Chondrocyte (in vitro differentiated cells): ENCODE measurements around the gene CNPY1. TPM values are rescaled to one million over a fixed set of nuclear protein-coding genes. Genes with fewer than 3 reads are reported as not detected.

Experiments used
- DNase-seq: peaks from one replicate; pipeline ENCODE4 v3.0.0; 2021; ENCODE audit warnings: mixed read lengths, low spot score
- H3K27ac Mint-ChIP-seq: one replicate; pipeline ENCODE4 v1.8.0; 2021; ENCODE audit warnings: mild to moderate bottlenecking, moderate library complexity, mixed read lengths; ENCODE audit not compliant: unreplicated experiment
- H3K27me3 Mint-ChIP-seq: 2 replicates; pipeline ENCODE4 v1.8.0; 2021; ENCODE audit warnings: low read depth, mixed read lengths
- H3K36me3 Mint-ChIP-seq: 2 replicates; pipeline ENCODE4 v1.8.0; 2021; ENCODE audit warnings: low read depth, mixed read lengths
- H3K4me1 Mint-ChIP-seq: 2 replicates; pipeline ENCODE4 v1.8.0; 2021; ENCODE audit warnings: low read depth, mild to moderate bottlenecking, mixed read lengths
- H3K4me3 Mint-ChIP-seq: one replicate; pipeline ENCODE4 v1.8.0; 2021; ENCODE audit warnings: mild to moderate bottlenecking, moderate library complexity, mixed read lengths; ENCODE audit not compliant: unreplicated experiment
- H3K9me3 Mint-ChIP-seq: 2 replicates; pipeline ENCODE4 v1.8.0; 2021; ENCODE audit warnings: low read depth, mixed read lengths
- total RNA-seq: library from RNA; stranded (reverse); gene quantifications from 3 replicates; pipeline ENCODE4 v1.2.1, GENCODE V29; 2021
- TF ChIP-seq, protein P1 (sequence below): fragments of 200-600 bp; sonication (generic); IDR thresholded peaks from 2 replicates; pipeline ENCODE4 v1.5.0; 2021; ENCODE audit warnings: antibody characterized with exemption, mild to moderate bottlenecking, moderate library complexity

The CNPY1 gene
- total RNA-seq, 1 donor from 2014 or later: not detected

DNA sequence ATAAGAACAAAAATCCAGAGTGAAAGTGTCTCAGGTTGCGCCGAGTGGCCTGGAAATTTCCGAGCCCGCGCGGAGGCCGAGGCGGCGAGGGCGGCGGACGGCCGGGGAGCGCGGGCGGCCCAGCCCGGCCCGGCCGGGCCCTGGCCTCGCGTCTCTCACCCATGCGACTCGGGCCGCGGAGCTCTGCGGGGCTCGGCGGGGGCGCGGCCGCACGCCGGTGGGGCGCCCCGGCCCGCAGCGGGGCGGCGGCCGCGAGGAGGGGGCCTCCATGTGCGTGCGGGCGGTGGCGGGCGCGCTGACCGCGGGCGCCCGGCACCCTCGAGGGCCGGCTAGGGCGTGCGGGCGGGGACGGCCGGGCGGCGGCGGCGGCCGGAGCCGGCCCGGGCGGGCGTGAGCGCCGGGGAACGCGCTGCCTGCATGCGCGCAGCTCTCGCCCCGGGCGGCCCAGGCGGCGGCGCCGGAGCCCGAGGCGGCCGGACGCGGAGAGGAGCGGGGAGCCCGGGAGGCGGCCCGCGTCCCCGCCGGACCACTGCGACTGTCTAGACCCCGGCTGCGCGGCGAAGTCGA, 88.7 kb downstream of the CNPY1 start:
- H3K9me3 Mint-ChIP-seq: no peaks in the 10 kb centered on the region
- no peak overlapping the region for H3K27ac Mint-ChIP-seq
- H3K4me3 Mint-ChIP-seq: peak overlapping the region; percentile 67
- peaks cover 16% of the 10 kb centered on the region for H3K4me1 Mint-ChIP-seq
- peaks cover 62% of the 10 kb centered on the region for H3K27me3 Mint-ChIP-seq
- TF ChIP-seq, protein P1, sequence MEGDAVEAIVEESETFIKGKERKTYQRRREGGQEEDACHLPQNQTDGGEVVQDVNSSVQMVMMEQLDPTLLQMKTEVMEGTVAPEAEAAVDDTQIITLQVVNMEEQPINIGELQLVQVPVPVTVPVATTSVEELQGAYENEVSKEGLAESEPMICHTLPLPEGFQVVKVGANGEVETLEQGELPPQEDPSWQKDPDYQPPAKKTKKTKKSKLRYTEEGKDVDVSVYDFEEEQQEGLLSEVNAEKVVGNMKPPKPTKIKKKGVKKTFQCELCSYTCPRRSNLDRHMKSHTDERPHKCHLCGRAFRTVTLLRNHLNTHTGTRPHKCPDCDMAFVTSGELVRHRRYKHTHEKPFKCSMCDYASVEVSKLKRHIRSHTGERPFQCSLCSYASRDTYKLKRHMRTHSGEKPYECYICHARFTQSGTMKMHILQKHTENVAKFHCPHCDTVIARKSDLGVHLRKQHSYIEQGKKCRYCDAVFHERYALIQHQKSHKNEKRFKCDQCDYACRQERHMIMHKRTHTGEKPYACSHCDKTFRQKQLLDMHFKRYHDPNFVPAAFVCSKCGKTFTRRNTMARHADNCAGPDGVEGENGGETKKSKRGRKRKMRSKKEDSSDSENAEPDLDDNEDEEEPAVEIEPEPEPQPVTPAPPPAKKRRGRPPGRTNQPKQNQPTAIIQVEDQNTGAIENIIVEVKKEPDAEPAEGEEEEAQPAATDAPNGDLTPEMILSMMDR: no peak
- H3K36me3 Mint-ChIP-seq: no peaks in the 10 kb centered on the region
- DNase-seq: no peak

DNA sequence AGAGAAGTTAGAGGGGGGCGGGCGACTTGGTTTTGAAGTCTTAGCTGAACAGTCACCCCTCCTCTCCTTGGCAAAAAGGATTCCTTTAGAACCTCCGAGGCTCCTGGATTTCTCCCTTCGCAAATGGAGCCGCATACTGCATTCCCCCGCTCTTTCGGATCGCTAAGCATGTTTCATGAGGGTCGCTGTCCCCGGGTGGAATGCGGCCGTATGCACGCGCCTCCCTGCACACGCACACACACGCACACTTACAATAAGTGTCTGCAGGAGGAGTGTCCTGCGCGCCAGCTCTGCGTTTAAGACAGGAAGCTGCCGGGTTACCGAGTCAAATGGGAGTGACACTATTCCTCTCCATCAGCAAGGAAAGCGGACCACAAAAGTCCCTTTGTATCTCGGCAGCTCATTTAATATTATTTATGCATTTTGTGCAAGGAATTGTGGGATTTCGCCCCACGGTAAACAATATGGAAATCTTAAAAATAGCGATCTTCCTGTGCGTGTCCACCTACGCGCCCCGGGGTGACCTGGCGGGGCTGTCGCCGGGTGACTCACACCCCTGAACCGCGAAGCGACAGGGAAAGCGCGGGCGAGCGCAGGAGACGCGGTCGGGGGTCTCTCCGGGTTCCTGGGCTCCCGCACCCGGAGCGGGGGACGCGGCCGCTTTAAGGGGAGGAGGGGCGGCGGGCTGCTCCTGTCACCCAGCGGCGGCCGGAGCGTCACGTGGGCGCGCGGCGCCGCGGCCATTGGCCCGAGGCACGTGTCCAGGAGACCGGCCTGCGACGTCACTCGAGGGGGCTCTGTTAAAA, 89.4 kb downstream of the CNPY1 start:
- H3K4me3 Mint-ChIP-seq: peak overlapping the region; percentile 67
- H3K36me3 Mint-ChIP-seq: no peaks in the 10 kb centered on the region
- no peak for DNase-seq
- TF ChIP-seq, protein P1: no peak
- no peak overlapping the region for H3K27ac Mint-ChIP-seq
- peaks cover 62% of the 10 kb centered on the region for H3K27me3 Mint-ChIP-seq
- H3K4me1 Mint-ChIP-seq: peaks cover 16% of the 10 kb centered on the region
- no peaks in the 10 kb centered on the region for H3K9me3 Mint-ChIP-seq

DNA sequence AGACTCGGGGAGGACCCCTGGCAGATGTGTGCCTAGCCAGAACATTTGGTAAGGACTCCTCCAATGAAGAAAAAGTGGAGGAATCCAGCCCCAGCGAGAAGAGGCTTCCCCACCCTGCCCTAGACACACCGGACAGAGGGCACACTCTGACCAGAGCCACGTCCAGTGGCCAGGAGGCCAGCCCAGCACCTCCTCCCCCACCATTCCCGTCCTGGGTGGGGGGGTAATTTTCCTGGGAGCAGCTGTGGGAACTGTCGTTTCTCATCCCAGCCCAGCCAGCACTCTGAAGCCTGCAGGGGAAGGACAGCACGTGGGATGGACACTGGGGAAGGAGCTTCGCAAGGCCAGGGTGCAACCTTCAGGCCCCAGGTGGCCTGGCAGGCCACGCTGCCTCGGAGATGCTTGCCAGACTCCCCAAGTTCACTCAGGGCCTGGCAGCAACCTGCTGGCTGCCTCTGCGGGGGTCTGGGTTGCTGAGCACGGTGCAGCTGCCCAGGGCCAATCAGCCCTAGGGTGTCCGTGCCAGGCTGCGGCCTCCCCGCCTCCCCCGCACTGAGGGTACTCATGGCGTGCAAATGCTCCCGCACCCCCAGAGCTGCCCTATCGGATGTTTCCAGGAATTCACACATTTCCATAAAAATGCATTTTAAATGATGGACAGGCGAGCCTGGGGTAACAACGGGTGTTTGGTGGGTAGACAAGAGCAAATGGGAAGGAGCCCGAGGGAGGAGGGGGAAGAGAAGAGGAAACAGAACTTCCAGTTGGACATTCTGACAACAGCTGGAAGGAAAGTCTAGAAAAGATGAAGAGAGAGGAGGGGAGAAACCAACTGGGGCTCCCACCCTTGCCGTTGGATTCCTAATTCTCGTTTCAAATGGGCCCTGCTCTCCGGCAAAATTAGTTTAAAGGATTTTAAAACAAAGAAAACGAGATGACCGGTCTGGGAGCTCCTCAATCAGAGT, 90.3 kb downstream of the CNPY1 start:
- H3K9me3 Mint-ChIP-seq: no peaks in the 10 kb centered on the region
- H3K27me3 Mint-ChIP-seq: peaks cover 63% of the 10 kb centered on the region
- H3K27ac Mint-ChIP-seq: no peak overlapping the region
- H3K4me1 Mint-ChIP-seq: peaks cover 19% of the 10 kb centered on the region
- TF ChIP-seq, protein P1: no peak
- no peak for DNase-seq
- H3K36me3 Mint-ChIP-seq: no peaks in the 10 kb centered on the region
- H3K4me3 Mint-ChIP-seq: peak overlapping the region; percentile 27

DNA sequence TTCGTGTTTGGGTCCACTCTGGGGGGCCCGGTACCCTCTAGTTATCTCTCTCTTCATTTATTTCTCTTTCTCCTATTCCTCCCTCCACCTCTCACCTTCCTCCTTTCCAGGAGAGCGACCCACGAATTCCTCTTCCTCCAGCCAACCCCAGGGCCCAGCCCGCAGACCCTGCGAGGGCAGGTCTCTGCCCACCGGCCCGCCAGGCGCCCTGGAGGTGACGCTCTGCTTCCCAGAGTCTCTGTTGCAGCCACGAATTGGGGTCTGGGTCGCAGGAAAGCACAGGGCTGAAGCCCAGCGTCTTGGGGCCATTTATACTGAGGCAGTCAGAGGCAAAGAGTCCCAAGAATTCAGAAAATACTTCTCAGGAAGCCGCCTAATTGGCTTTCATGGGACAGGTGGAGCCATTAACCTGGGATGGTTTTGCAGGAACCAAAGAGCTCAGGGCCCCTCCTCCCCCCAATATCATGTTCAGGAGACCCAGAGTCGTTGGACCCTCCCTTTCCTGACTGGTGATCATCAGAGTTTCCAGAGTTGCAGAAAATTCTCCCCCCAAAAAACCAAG, 91.1 kb downstream of the CNPY1 start:
- no peak overlapping the region for H3K27ac Mint-ChIP-seq
- H3K27me3 Mint-ChIP-seq: peaks cover 67% of the 10 kb centered on the region
- TF ChIP-seq, protein P1: no peak
- H3K4me1 Mint-ChIP-seq: peaks cover 21% of the 10 kb centered on the region
- no peaks in the 10 kb centered on the region for H3K9me3 Mint-ChIP-seq
- H3K4me3 Mint-ChIP-seq: no peak overlapping the region
- no peaks in the 10 kb centered on the region for H3K36me3 Mint-ChIP-seq
- no peak for DNase-seq
